HEK293 (cell line): ENCODE data around the gene CASP2.

Source experiments
- CTCF ChIA-PET: fragments of 350-600 bp; formaldehyde crosslinking; extraction: SDS; loops from one replicate; lab custom pipeline; 2021; ENCODE audit warnings: antibody characterized with exemption; lab: Yijun Ruan, JAX
- POLR2A ChIA-PET: fragments of 300-600 bp; formaldehyde crosslinking; extraction: SDS; loops from one replicate; lab custom pipeline; 2020; ENCODE audit warnings: antibody characterized with exemption, inconsistent platforms; lab: Yijun Ruan, JAX
- H3K27ac ChIP-seq: fragments of 200-500 bp; sonication (Bioruptor generic); 2 replicates; pipeline ENCODE4 v1.5.1; 2014; ENCODE audit warnings: low read depth, low read length, control low read depth, inconsistent platforms; ENCODE audit errors: extremely low read depth
- H3K36me3 ChIP-seq, 2 experiments: fragments of 200-500 bp in 1 of 2; sonication (Bioruptor generic) in 1 of 2; 1 replicate in 1 of 2; 2 replicates in 1 of 2; pipeline ENCODE4 v1.5.1; 2014 to 2017; ENCODE audit warnings: inconsistent platforms in 2 of 2, low read length in 2 of 2; ENCODE audit not compliant: control insufficient read depth in 2 of 2, insufficient read depth in 1 of 2
- H3K4me1 ChIP-seq: fragments of 200-500 bp; sonication (Bioruptor generic); 2 replicates; pipeline ENCODE4 v1.5.1; 2014; ENCODE audit warnings: mild to moderate bottlenecking, low read length, inconsistent platforms; ENCODE audit not compliant: control insufficient read depth, insufficient read depth
- H3K4me3 ChIP-seq: 2 replicates; pipeline ENCODE4 v1.5.1; 2011; ENCODE audit warnings: low read depth, mild to moderate bottlenecking, control low read depth, low read length, moderate library complexity
- H3K9me3 ChIP-seq: fragments of 200-500 bp; sonication (Bioruptor generic); 2 replicates; pipeline ENCODE4 v1.5.1; 2014; ENCODE audit warnings: low read depth, low read length, inconsistent platforms; ENCODE audit not compliant: control insufficient read depth, insufficient read depth
- AEBP2 ChIP-seq: fragments of 450-650 bp; formaldehyde crosslinking; IDR thresholded peaks from 2 replicates; pipeline ENCODE4 v1.5.1; 2016; ENCODE audit warnings: missing biosample characterization, missing genetic modification characterization, borderline replicate concordance
- EGR2 ChIP-seq: fragments of 450-650 bp; formaldehyde crosslinking; IDR thresholded peaks from 2 replicates; pipeline ENCODE4 v1.5.1; 2016; ENCODE audit warnings: low read depth, missing biosample characterization, missing genetic modification characterization
- GLI4 ChIP-seq: fragments of 450-650 bp; formaldehyde crosslinking; IDR thresholded peaks from 2 replicates; pipeline ENCODE4 v1.5.1; 2016; ENCODE audit warnings: missing biosample characterization, missing genetic modification characterization
- GLIS2 ChIP-seq: fragments of 450-650 bp; formaldehyde crosslinking; IDR thresholded peaks from 2 replicates; pipeline ENCODE4 v1.5.1; 2016; ENCODE audit warnings: missing biosample characterization, missing genetic modification characterization
- MYNN ChIP-seq: fragments of 450-650 bp; formaldehyde crosslinking; IDR thresholded peaks from 2 replicates; pipeline ENCODE4 v1.5.1; 2016; ENCODE audit warnings: missing biosample characterization, missing genetic modification characterization, borderline replicate concordance
- PRDM4 ChIP-seq: fragments of 450-650 bp; formaldehyde crosslinking; IDR thresholded peaks from 2 replicates; pipeline ENCODE4 v1.5.1; 2017; ENCODE audit warnings: missing biosample characterization, missing genetic modification characterization
- RBAK ChIP-seq: fragments of 450-650 bp; formaldehyde crosslinking; IDR thresholded peaks from 2 replicates; pipeline ENCODE4 v1.5.1; 2016; ENCODE audit warnings: missing biosample characterization, missing genetic modification characterization
- SCRT1 ChIP-seq: fragments of 450-650 bp; formaldehyde crosslinking; IDR thresholded peaks from 2 replicates; pipeline ENCODE4 v1.5.1; 2016; ENCODE audit warnings: missing biosample characterization, missing genetic modification characterization, borderline replicate concordance
- ZFP3 ChIP-seq: fragments of 450-650 bp; formaldehyde crosslinking; IDR thresholded peaks from 2 replicates; pipeline ENCODE4 v1.5.1; 2016; ENCODE audit warnings: low read depth, missing biosample characterization, missing genetic modification characterization
- ZIC2 ChIP-seq: fragments of 450-650 bp; formaldehyde crosslinking; IDR thresholded peaks from 2 replicates; pipeline ENCODE4 v1.5.1; 2016; ENCODE audit warnings: missing biosample characterization, missing genetic modification characterization
- ZNF112 ChIP-seq: fragments of 450-650 bp; formaldehyde crosslinking; IDR thresholded peaks from 2 replicates; pipeline ENCODE4 v1.5.0; 2017; ENCODE audit warnings: missing biosample characterization, missing genetic modification characterization
- ZNF146 ChIP-seq: fragments of 450-650 bp; formaldehyde crosslinking; IDR thresholded peaks from 2 replicates; pipeline ENCODE4 v1.5.1; 2016; ENCODE audit warnings: missing biosample characterization, missing genetic modification characterization
- ZNF184 ChIP-seq: fragments of 450-650 bp; IDR thresholded peaks from 2 replicates; pipeline ENCODE4 v1.5.1; 2018; ENCODE audit warnings: missing biosample characterization, mild to moderate bottlenecking, missing genetic modification characterization
- ZNF248 ChIP-seq: fragments of 450-650 bp; formaldehyde crosslinking; IDR thresholded peaks from 2 replicates; pipeline ENCODE4 v1.5.1; 2017; ENCODE audit warnings: missing biosample characterization, missing genetic modification characterization
- ZNF280C ChIP-seq: fragments of 450-650 bp; formaldehyde crosslinking; IDR thresholded peaks from 2 replicates; pipeline ENCODE4 v1.5.1; 2016; ENCODE audit warnings: missing biosample characterization, missing genetic modification characterization
- ZNF48 ChIP-seq: fragments of 450-650 bp; formaldehyde crosslinking; IDR thresholded peaks from 2 replicates; pipeline ENCODE4 v1.5.1; 2016; ENCODE audit warnings: missing biosample characterization, missing genetic modification characterization
- ZNF514 ChIP-seq: fragments of 450-650 bp; formaldehyde crosslinking; IDR thresholded peaks from 2 replicates; pipeline ENCODE4 v1.5.1; 2016; ENCODE audit warnings: missing biosample characterization, missing genetic modification characterization
- ZNF571 ChIP-seq: fragments of 450-650 bp; formaldehyde crosslinking; IDR thresholded peaks from 2 replicates; pipeline ENCODE4 v1.5.0; 2017; ENCODE audit warnings: missing biosample characterization, missing genetic modification characterization
- ZNF600 ChIP-seq: fragments of 450-650 bp; formaldehyde crosslinking; IDR thresholded peaks from 2 replicates; pipeline ENCODE4 v1.5.1; 2016; ENCODE audit warnings: missing biosample characterization, missing genetic modification characterization
- ZNF624 ChIP-seq: fragments of 450-650 bp; formaldehyde crosslinking; IDR thresholded peaks from 2 replicates; pipeline ENCODE4 v1.5.1; 2017; ENCODE audit warnings: missing biosample characterization, missing genetic modification characterization
- ZNF626 ChIP-seq: fragments of 450-650 bp; sonication (Bioruptor Pico); formaldehyde crosslinking; IDR thresholded peaks from 2 replicates; pipeline ENCODE4 v1.5.1; 2018; ENCODE audit warnings: missing biosample characterization, missing genetic modification characterization, inconsistent platforms
- ZNF701 ChIP-seq: fragments of 450-650 bp; formaldehyde crosslinking; IDR thresholded peaks from 2 replicates; pipeline ENCODE4 v1.5.1; 2016; ENCODE audit warnings: missing biosample characterization, missing genetic modification characterization
- ZSCAN4 ChIP-seq: fragments of 450-650 bp; formaldehyde crosslinking; IDR thresholded peaks from 2 replicates; pipeline ENCODE4 v1.5.1; 2017; ENCODE audit warnings: missing biosample characterization, missing genetic modification characterization
- ZXDB ChIP-seq: fragments of 450-650 bp; formaldehyde crosslinking; IDR thresholded peaks from 2 replicates; pipeline ENCODE4 v1.5.1; 2016; ENCODE audit warnings: missing biosample characterization, missing genetic modification characterization

Gene CASP2

GRCh38 chr7:143322760-143323633, 34.8 kb downstream of the CASP2 start:
- POLR2A ChIA-PET, result no interaction called here
- H3K9me3 ChIP-seq, result no peaks in the 10 kb centered on the region
- no peaks in the 10 kb centered on the region for H3K36me3 ChIP-seq
- TF ChIP-seq ZNF48 (tag by site-specific recombination) (no peak), RBAK (no peak), ZNF571 (tag by site-specific recombination) (no peak), GLIS2 (tag by site-specific recombination) (no peak), ZNF600 (no peak), ZNF701 (tag by site-specific recombination) (no peak), PRDM4 (tag by site-specific recombination) (no peak), ZXDB (no peak), ZNF146 (tag by site-specific recombination) (no peak), ZNF514 (tag by site-specific recombination) (no peak)
- CTCF ChIA-PET, result interaction anchor here (0.7 to 1.6 kb wide), 2 partner anchors 24 to 600 kb away, joined by 3 read pairs; no protein-coding TSS in a partner anchor
- H3K4me3 ChIP-seq, result no peak overlapping the region
- no peak overlapping the region for H3K27ac ChIP-seq
- no peaks in the 10 kb centered on the region for H3K4me1 ChIP-seq

- Histone ChIP-seq H3K36me3 (no peaks in the 10 kb centered on the region), H3K4me1 (no peaks in the 10 kb centered on the region), H3K4me3 (no peak overlapping the region), H3K27ac (no peak overlapping the region), H3K9me3 (no peaks in the 10 kb centered on the region)
- CTCF ChIA-PET, result interaction anchor here (0.6 to 1.6 kb wide), 3 partner anchors 24 to 599 kb away, joined by 3 read pairs; no protein-coding TSS in a partner anchor
- POLR2A ChIA-PET, result no interaction called here
- TF ChIP-seq SCRT1 (tag by site-specific recombination), result no peak
- TF ChIP-seq EGR2 (tag by site-specific recombination), result peak; percentile 14; the same call in 1 of the 2 replicates
- no peak for TF ChIP-seq ZIC2
These were observed 35.5 kb downstream of the CASP2 start for GRCh38 chr7:143323653-143324052.

- ChIA-PET CTCF (interaction anchor here (0.7 kb wide), 1 partner anchor 69 kb away, joined by 4 read pairs; no protein-coding TSS in a partner anchor), POLR2A (no interaction called here)
- no peaks in the 10 kb centered on the region for H3K4me1 ChIP-seq
- H3K36me3 ChIP-seq, result no peaks in the 10 kb centered on the region
- no peaks in the 10 kb centered on the region for H3K9me3 ChIP-seq
- H3K27ac ChIP-seq, result no peak overlapping the region
- no peak overlapping the region for H3K4me3 ChIP-seq
- TF ChIP-seq GLI4 (tag by site-specific recombination), result no peak
- TF ChIP-seq ZNF626 (tag by site-specific recombination), result no peak
- TF ChIP-seq ZNF248 (tag by site-specific recombination), result no peak
- no peak for TF ChIP-seq ZNF184 (tag by site-specific recombination)
- TF ChIP-seq ZXDB, result no peak
- no peak for TF ChIP-seq ZFP3
- TF ChIP-seq SCRT1 (tag by site-specific recombination), result no peak
- TF ChIP-seq MYNN (tag by site-specific recombination), result no peak
- no peak for TF ChIP-seq AEBP2
- TF ChIP-seq ZSCAN4, result no peak
- no peak for TF ChIP-seq ZNF280C (tag by site-specific recombination)
- TF ChIP-seq ZNF624 (tag by site-specific recombination), result no peak
- no peak for TF ChIP-seq ZNF600
- TF ChIP-seq ZNF112 (tag by site-specific recombination), result no peak
These were observed 37.1 kb downstream of the CASP2 start for GRCh38 chr7:143325240-143325639.
